Neural cell (in vitro differentiated cells): Measurements from ENCODE around the gene UPK3B.
"Not testable (repeated sequence)": the region's sequence is repeated elsewhere in the genome, so short reads cannot be mapped to it uniquely, and the experiment has no call there.

Source experiments
- CTCF ChIP-seq: fragments of 450-650 bp; IDR thresholded peaks from 2 replicates; pipeline ENCODE4 v1.5.1; 2014; ENCODE audit warnings: antibody characterized with exemption, mild to moderate bottlenecking, moderate library complexity; ENCODE audit not compliant: poor library complexity, severe bottlenecking
- MXI1 ChIP-seq: fragments of 450-650 bp; conservative IDR thresholded peaks from 2 replicates; pipeline ENCODE4 v1.6.1; 2014; ENCODE audit warnings: antibody characterized with exemption, mild to moderate bottlenecking; ENCODE audit not compliant: poor library complexity, severe bottlenecking
- TAF1 ChIP-seq: IDR thresholded peaks from 2 replicates; pipeline ENCODE4 v1.6.1; 2012; ENCODE audit warnings: low read depth

- not testable (repeated sequence) for TF ChIP-seq MXI1, CTCF, TAF1
Observed at GRCh38 chr7:76464959-76465358, 45.4 kb upstream of the UPK3B start.
